Peyer's patch (tissue), 4 donors: ENCODE data around the gene CFAP20. TPM values are rescaled to one million over a fixed set of nuclear protein-coding genes. Genes with fewer than 3 reads are reported as not detected.

Experiments used
- DNase-seq, 3 donors: peaks; one replicate each; pipeline ENCODE4 v3.0.0-alpha.2; 2017 to 2019
- H3K27ac ChIP-seq, 4 donors: fragments of 200-600 bp; sonication (generic); one replicate each; pipeline ENCODE4 v1.5.1; 2016 to 2019
- H3K27me3 ChIP-seq, 2 donors: fragments of 200-600 bp; sonication (generic); one replicate each; pipeline ENCODE4 v1.5.1; 2019
- H3K36me3 ChIP-seq, 3 donors: fragments of 200-600 bp; sonication (generic); one replicate each; pipeline ENCODE4 v1.5.1; 2016 to 2019
- H3K4me1 ChIP-seq, 4 donors: fragments of 200-600 bp; sonication (generic); one replicate each; pipeline ENCODE4 v1.5.1; 2016 to 2019
- H3K4me3 ChIP-seq, 4 donors: fragments of 200-600 bp; sonication (generic); 1 replicate in 3 of 4; 2 replicates in 1 of 4; pipeline ENCODE4 v1.5.1; 2016 to 2019; ENCODE audit warnings: mild to moderate bottlenecking in 1 of 4
- H3K9me3 ChIP-seq, 4 donors: fragments of 200-600 bp; sonication (generic); one replicate each; pipeline ENCODE4 v1.5.1; 2016 to 2019; ENCODE audit warnings: mild to moderate bottlenecking in 1 of 4
- POLR2A ChIP-seq, 2 donors: fragments of 450-650 bp; IDR thresholded peaks; one replicate each; pipeline ENCODE4 v1.5.1; 2017; ENCODE audit warnings: antibody characterized with exemption in 2 of 2, mild to moderate bottlenecking in 2 of 2, moderate library complexity in 2 of 2
- small RNA-seq, 2 donors: library from RNA; depleted of rRNA; stranded (forward); fragments of <200 nt; gene quantifications; one replicate each; pipeline ENCODE3, GENCODE V24; 2016
- total RNA-seq, 4 donors: library from RNA; depleted of rRNA; stranded (reverse); fragments of >200 nt; gene quantifications; one replicate each; pipeline ENCODE4 v1.1.0, GENCODE V29; 2016
- TF ChIP-seq, protein P1 (sequence below), 6 experiments: fragments of 450-650 bp in 4 of 6; fragments of 200-600 bp in 2 of 6; sonication (generic) in 1 of 6; IDR thresholded peaks; one replicate each; pipeline ENCODE4 v1.5.1; 2017 to 2019; ENCODE audit warnings: antibody characterized with exemption in 6 of 6, mild to moderate bottlenecking in 3 of 6, moderate library complexity in 1 of 6

Gene CFAP20
- total RNA-seq, 4 donors from 2014 or later: 5.8 to 47.7 (median 31.1) TPM

- Histone ChIP-seq H3K27ac (no peak overlapping the region), H3K4me3 (no peak overlapping the region), H3K36me3 (no peaks in the 10 kb centered on the region), H3K27me3 (no peaks in the 10 kb centered on the region), H3K4me1 (no peaks in the 10 kb centered on the region), H3K9me3 (no peaks in the 10 kb centered on the region)
- TF ChIP-seq, protein P1, sequence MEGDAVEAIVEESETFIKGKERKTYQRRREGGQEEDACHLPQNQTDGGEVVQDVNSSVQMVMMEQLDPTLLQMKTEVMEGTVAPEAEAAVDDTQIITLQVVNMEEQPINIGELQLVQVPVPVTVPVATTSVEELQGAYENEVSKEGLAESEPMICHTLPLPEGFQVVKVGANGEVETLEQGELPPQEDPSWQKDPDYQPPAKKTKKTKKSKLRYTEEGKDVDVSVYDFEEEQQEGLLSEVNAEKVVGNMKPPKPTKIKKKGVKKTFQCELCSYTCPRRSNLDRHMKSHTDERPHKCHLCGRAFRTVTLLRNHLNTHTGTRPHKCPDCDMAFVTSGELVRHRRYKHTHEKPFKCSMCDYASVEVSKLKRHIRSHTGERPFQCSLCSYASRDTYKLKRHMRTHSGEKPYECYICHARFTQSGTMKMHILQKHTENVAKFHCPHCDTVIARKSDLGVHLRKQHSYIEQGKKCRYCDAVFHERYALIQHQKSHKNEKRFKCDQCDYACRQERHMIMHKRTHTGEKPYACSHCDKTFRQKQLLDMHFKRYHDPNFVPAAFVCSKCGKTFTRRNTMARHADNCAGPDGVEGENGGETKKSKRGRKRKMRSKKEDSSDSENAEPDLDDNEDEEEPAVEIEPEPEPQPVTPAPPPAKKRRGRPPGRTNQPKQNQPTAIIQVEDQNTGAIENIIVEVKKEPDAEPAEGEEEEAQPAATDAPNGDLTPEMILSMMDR (IDR thresholded peaks at IDR 0.05): no peak
- TF ChIP-seq POLR2A (IDR thresholded peaks at IDR 0.05): no peak
- DNase-seq: no peak
Observed at GRCh38 chr16:58070585-58070984, 58.6 kb downstream of the CFAP20 start.

Small RNA genes lying within 50 kb of the gene (small RNA-seq; reads per million reads assigned to genes)
- gene RF00019: 0 reads per million in 2 donors

Other genes with a start within 250 kb of the CFAP20 start
- 1 to 10 TPM in 2 of 4 donors, not detected in 2; 1.1 to 2.8 TPM for gene CNGB1, start 158.3 kb downstream of the CFAP20 start, total RNA-seq
- gene ZNF319, start 128.7 kb downstream of the CFAP20 start, total RNA-seq: 10 to 100 TPM in 2 of 4 donors, 1 to 10 TPM in 2; 3.3 to 12.1 (median 8.4) TPM
- 10 to 100 TPM; 25.6 to 80.0 (median 42.7) TPM for gene USB1, start 128.0 kb downstream of the CFAP20 start, total RNA-seq
- 100 to 1,000 TPM in 3 of 4 donors, 10 to 100 TPM in 1; 13.2 to 142 (median 134) TPM for gene MMP15, start 103.6 kb downstream of the CFAP20 start, total RNA-seq
- gene CSNK2A2, start 68.7 kb upstream of the CFAP20 start, total RNA-seq: 10 to 100 TPM; 25.1 to 36.4 (median 29.6) TPM
- gene PRSS54, start 165.6 kb upstream of the CFAP20 start, total RNA-seq: not detected